NB4 (cell line): ENCODE data around the gene THBS3.
"Not testable (repeated sequence)": the region's sequence is repeated elsewhere in the genome, so short reads cannot be mapped to it uniquely, and the experiment has no call there.

Experiments used
- DNase-seq: peaks from one replicate; pipeline ENCODE4 v3.0.0; 2010; ENCODE audit warnings: low read depth
- H3K4me3 ChIP-seq: one replicate; pipeline ENCODE4 v1.5.1; 2011; ENCODE audit warnings: mild to moderate bottlenecking, low read depth, low read length, moderate library complexity
- MYC ChIP-seq: IDR thresholded peaks from 2 replicates; pipeline ENCODE4 v1.6.1; 2011; ENCODE audit warnings: low read depth, low read length
- POLR2A ChIP-seq: IDR thresholded peaks from 2 replicates; pipeline ENCODE4 v1.6.1; 2011; ENCODE audit warnings: mild to moderate bottlenecking; ENCODE audit not compliant: insufficient read length; ENCODE audit errors: extremely low read depth
- TF ChIP-seq, protein P1 (sequence below): IDR thresholded peaks from 2 replicates; pipeline ENCODE4 v1.6.1; 2011; ENCODE audit warnings: low read depth, low read length
- TF ChIP-seq, protein P2 (sequence below): IDR thresholded peaks from one replicate; pipeline ENCODE4 v1.5.1; 2012; ENCODE audit warnings: low read depth, low read length

The THBS3 gene

DNA sequence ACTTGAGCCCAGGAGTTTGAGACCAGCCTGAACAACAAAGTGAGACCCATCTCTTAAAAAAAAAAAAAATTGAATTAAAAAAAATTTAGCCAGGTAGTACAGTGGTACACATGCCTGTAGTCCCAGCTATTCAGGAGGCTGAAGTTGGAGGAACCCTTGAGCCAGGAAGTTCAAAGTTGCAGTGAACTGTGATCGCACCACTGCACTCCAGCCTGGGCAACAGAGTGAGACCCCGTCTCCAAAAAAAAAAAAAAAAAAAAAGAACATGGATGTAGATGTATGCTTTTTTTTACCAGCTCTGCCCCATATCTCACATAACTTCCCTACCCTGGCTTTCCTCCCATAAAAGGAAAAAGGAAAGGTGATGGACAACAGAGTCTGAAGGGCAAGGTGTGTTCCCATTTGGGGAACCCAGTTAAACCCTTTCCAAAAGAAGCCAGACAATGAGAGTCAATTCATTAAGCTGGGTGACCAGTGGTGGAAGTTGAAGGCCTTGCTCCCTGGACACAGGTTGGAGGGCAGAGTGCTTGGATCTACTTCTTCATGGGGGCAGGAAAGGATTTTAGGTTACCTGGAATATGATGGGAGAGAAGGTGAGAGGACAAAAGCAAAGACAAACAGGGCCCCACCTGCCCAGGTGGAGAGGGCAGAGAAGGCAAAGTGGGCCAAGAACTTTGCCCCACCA lies 37.5 kb downstream of the THBS3 start:
- no peak overlapping the region for H3K4me3 ChIP-seq
- TF ChIP-seq, protein P1, sequence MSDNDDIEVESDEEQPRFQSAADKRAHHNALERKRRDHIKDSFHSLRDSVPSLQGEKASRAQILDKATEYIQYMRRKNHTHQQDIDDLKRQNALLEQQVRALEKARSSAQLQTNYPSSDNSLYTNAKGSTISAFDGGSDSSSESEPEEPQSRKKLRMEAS: no peak
- TF ChIP-seq MYC: no peak
- TF ChIP-seq POLR2A: no peak
- TF ChIP-seq, protein P2, sequence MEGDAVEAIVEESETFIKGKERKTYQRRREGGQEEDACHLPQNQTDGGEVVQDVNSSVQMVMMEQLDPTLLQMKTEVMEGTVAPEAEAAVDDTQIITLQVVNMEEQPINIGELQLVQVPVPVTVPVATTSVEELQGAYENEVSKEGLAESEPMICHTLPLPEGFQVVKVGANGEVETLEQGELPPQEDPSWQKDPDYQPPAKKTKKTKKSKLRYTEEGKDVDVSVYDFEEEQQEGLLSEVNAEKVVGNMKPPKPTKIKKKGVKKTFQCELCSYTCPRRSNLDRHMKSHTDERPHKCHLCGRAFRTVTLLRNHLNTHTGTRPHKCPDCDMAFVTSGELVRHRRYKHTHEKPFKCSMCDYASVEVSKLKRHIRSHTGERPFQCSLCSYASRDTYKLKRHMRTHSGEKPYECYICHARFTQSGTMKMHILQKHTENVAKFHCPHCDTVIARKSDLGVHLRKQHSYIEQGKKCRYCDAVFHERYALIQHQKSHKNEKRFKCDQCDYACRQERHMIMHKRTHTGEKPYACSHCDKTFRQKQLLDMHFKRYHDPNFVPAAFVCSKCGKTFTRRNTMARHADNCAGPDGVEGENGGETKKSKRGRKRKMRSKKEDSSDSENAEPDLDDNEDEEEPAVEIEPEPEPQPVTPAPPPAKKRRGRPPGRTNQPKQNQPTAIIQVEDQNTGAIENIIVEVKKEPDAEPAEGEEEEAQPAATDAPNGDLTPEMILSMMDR: no peak
- no peak for DNase-seq

DNA sequence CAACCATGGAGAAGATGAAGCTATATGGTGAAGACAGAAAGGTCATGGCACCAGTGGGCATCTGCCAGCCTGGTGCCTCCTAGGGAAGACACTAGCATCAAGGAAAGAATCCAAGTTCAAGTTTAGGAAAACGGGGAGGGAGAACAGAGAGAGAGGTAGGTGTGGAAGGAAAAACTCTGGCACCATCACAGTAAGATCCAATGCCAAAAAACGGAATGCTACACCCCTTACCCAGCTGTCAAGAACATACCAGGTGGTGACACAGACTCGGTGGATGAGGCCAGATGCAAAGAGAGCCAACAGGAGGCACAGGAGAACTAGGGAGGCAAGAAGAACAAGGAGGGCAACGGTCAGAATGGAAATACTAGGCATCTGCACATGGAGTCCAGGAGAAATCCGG lies 38.2 kb downstream of the THBS3 start:
- no peak for DNase-seq
- no peak overlapping the region for H3K4me3 ChIP-seq
- TF ChIP-seq, protein P1: no peak
- TF ChIP-seq, protein P2: no peak

DNA sequence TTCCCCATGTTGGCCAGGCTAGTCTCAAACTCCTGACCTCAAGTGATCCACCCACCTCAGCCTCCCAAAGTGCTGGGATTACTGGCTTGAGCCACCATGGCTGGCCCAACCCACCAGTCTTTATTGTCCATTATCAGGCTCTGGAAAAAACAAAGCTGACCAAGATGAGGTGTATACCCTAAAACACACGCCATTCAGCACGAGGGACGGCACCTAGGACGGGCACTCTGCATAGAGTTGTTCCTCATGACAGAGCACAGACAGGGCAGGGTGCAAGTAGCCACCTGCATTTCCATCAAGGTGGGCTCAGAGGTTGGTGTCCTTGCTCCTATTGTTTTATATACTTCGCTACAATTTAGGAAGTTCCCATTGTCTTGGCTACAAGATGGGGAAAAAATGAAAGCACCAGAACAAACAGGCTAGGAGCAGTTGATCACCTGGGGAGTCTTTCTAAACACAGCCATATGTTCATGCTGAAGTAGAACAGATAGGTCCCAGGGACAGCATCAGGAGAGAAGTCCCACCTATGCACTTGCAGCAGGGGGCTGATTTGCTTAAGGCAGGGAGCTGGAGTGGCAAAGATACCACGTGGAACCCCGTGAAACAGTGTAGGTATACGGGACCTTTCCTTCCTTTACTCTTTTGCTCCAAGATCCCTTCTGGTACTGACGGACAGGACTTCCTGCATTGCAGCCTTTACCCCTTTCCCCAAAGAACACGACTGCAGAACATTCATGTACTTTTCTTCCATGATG lies 39.1 kb downstream of the THBS3 start:
- DNase-seq: no peak
- H3K4me3 ChIP-seq: no peak overlapping the region
- no peak for TF ChIP-seq POLR2A
- TF ChIP-seq, protein P1: no peak
- TF ChIP-seq, protein P2: no peak
- no peak for TF ChIP-seq MYC

DNA sequence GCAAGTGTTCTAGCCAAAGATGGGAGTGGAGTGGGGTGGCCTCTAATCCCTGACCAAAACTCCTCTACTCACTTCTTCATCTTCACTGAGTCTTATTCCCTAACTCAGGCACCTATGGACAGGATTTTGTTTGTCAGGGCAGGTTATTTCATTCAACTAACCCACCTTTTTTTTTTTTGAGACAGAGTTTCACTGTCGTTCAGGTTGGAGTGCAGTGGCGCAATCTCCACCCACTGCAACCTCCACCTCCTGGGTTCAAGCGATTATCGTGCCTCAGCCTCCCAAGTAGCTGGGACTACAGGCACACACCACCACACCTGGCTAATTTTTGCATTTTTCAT lies 39.6 kb downstream of the THBS3 start:
- H3K4me3 ChIP-seq, DNase-seq: not testable (repeated sequence)

DNA sequence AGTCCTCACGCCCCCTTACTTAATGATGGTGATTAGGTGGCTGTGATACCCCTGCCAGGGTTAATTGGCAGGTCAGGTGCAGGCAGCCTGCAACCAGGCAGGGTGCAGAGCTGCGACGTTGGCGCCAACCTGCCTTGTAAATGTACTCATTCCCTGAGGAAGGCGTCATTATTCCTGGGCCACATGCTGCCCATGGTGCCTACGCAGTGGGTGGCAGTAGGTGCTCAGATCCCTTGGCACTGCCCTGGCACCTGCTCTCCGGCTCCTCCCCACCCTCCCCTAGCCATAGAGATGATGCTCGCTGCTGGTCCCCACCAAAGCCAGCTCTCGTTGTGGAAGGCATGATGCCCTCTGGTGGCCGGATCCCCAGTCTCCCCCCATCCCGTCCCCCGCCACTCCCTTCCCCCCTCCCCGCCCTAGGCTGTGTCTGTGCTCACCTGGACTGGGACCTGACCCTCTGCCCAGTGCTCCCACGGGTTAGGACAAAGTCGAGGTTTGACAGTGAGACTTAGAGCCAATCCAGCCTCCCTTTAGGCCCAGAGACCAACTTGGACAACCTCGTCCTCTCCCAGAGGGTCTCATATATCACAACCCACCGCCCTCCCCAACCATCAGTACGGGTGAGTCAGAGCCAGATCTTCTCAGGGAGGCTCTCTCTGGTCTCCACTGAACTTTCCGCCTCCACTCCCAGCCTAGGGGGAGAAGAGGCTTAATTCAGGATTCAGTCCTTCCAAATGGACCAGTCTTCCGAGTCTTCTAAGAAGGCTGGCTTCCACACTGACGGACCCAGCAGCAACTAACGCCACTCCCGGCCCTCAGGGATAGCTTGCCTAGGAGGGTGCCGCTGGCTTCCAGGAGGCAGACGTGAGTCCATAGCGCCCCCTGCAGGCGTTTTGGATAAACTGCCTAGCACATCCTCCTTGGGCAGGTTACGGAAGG lies 40.3 kb downstream of the THBS3 start:
- DNase-seq: peak; percentile 91
- no peak overlapping the region for H3K4me3 ChIP-seq
- TF ChIP-seq, protein P2: peak; percentile 80
- TF ChIP-seq MYC (peak; percentile 30; the same call in 1 of the 2 replicates), POLR2A (no peak)
- TF ChIP-seq, protein P1: peak; percentile 54
